Suppressor macrophage treated with lipopolysaccharide for 1 hour (primary cell): ENCODE data around the gene PRDM16.

Experiments used
- DNase-seq, 3 donors: peaks; one replicate each; pipeline ENCODE4 v3.0.0-alpha.2; 2020 to 2022

PRDM16 gene

DNA sequence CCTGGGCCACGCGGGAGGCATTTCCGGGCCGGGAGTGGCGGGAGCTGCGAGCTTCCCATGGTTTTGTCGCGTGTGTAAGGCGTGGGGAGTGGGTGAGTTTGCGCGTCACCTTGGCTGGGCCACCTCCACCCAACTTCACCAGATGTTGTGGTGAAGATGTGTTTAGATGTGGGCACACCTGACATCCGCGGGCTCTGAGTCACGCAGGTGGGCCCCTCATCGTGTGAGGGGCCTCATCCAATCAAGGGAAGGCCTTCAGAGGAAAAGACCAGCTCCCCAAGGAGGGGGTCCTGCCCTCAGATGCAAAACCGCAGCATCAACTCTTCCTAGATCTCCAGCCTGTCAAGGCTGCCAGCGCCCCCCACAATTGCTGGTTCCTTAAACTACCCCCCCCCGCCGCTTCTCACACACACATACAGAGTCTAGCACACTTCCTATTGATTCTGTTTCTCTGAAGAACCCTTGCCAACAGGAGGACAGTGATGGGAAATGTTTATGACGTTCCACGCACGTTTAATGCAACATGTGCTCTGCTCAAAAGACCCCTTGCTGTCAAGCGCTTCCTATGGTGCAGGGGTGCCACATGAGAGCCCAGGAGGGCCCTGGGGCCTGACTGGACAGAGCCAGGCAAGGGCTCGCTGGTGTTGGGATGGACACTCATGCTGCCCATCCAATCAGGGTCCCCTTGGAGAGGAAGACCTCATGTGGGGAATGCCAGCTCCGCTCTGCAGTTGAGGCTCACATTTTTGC lies 35.8 kb upstream of the PRDM16 start:
- no peak for DNase-seq

DNA sequence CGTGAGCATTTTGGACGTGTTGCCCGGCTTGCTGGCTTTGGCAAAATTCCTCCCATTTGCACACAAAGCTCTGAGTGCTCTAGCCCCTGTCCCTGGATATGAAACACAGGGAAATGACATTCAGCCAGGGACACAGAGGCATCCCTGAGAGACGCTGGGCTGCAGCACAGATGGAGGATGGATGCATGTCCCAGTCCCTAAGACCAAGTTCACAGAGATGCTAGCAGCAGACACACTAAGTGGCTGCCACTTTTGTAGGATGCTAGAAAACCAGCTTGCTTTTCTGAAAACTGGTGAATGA lies 35.3 kb upstream of the PRDM16 start:
- DNase-seq: no peak

DNA sequence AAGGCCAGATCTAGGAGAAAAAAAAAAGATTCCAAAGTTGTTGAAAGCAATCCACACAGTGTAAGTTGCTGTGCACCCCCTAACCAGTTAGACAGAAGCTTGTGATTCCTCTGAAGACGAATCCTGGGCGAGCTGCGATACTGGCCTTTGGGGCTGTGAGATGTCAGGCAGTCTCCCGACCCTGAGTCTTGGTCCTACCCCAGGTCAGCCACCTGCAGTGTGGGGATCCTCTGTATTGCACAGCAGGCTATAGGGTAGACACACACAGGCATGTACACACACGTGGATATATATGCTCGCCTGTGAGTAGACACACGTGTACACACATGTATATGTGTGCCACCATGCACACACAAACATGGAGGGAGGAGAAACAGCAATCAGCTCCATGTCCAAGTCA lies 34.8 kb upstream of the PRDM16 start:
- no peak for DNase-seq

DNA sequence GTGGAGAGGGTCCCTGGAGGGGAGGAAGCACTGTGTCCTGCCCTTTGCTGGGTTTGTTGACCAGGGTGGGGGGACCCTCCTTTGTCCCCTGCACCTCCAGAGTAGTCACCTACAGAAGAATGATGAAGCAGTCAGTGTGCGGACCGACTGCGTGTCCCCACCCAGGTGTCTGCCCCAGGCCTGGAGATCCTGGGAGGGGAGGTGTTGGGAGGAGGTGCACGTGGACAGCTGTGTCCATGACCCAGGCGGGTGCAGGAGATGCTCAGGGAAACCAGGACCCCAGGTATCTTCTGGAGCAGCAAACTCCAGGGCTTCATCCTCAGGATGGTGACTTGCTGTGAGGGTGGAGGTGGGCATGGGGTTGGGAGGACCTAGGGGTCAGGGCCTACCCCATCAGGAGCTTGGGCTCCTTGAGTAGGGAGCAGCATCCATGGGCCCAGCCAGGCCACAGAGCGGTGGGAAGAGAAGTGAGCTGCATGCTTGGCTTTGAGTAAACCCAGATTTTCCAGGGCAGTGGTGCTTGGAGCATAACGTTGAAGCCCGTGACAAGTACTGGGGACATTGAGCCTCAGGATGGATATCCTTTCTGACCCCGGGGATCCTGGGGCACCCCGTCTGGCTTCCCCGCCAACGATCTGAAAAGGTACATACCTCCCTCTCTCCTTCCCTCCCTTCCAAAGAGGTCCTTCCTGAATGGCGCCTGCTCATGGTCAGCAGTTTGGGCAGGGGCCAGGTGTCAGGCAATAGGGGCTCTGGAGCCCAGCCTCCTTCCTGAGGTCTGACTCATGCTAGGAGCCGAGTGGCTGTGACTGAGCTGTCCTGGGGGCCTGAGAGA lies 34.1 kb upstream of the PRDM16 start:
- no peak for DNase-seq

DNA sequence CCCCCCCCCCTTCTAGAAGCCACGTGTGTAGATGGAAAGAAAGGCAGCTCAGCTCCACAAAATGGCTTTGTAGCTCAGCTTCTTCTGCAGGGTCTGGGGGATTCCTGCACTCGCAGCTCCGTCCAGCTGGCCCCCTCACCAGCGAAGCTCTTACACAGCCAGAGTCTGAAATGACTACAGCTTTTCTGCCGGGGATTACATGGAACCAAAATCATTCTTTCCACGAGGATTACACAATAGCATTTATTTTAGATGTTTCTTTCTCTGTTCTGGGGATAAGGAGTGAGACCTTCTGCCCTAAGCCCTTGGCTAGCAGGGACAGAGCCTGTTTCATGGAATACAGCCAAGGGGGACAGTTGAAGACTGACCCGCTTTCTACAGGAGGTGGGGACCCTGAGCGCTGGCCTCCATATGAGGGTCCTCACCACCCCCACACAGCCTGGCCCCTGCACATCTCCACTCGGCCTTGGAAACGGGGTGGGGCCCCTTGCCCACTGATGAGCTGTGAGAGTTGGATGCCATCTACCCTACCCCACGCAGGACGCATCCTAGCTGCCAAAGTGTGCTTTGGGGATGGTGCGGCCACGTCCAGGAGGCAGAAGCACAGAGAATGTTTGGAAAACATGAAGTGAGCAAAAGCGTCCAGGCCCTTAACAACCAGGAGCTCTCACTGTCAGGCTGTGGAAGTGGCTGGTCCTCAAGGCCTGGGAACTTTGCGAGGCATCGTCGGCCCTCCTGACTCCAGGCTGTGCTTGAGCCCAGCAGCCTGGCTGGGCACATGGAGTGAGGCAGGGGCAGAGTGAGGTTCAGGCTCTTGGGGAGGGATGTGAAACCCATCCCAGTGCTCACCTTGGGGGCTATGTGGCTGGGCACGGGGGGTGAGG lies 33.2 kb upstream of the PRDM16 start:
- no peak for DNase-seq

DNA sequence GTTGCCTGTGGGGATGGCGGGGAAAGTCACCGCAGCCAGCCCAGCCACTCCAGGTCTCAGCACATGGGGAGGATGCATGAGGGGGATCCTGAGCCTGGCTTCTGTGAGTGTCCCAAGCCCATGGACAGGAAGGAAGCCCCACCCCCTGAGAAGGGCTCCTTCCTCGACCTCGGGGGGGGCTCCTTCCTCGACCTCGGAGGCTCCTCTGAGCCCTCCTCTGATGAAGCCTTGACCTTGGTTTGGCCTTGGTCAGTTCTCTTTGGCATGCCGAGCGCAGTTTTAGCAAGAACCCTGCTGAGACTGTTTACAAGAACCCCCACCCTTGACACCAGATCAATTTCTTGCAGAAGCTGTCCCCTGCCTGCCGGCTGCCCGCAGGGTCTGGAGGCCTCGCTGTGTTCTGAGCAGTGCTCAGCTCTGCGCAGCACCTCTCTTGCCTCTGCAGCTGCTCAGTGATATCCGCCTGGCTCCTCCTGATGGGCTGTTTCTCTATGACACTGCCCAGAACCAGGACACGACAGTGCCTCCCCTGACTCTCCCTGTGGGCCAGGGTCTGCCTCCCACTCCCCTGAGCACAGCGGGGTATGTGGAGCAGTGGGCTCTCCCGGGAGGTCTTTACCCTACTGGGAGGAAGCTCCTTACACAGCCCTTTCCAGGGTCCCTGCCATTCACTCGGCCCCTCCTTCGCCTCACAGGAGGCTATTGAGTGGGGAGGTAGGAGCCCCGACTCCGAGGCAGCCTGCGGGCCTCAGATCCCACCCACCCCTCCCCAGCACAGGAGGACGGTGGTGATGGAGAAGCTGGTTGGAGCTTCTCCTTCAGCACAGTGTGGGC lies 32.3 kb upstream of the PRDM16 start:
- DNase-seq: no peak

DNA sequence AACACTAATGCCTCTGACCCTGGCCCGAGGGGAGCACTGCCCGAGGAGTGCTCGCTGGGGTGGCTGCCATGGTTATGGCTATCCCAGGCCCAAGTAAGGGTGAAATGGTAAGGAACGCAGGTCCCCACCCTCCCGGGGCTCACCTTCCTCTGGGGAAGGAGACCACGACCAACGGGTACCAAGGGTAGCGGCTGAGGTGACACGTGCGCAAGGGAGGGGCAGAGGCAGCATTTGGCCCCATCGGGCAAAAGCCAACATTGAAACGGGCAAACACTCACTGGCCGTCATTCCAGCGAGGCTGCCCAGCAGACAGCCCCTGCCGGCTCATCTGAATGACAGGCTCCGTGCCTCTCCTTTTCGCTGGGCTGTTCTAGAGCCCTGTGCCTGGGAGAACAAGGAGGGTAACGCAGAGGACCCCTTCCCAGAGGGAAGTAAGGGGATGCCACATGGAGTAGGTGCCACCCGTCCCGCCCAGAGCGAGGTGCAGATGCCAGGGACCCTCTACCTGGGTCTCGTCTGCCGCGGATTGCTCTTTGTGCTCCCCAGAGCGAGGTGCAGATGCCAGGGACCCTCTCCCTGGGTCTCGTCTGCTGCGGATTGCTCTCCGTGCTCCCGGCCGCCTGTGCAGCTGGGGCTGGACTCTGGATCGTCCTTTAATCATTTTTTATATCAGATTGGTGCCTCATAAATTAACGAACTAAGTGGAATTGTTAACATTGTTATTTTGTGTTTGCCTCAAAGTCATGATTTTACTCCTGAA lies 31.5 kb upstream of the PRDM16 start:
- no peak for DNase-seq

DNA sequence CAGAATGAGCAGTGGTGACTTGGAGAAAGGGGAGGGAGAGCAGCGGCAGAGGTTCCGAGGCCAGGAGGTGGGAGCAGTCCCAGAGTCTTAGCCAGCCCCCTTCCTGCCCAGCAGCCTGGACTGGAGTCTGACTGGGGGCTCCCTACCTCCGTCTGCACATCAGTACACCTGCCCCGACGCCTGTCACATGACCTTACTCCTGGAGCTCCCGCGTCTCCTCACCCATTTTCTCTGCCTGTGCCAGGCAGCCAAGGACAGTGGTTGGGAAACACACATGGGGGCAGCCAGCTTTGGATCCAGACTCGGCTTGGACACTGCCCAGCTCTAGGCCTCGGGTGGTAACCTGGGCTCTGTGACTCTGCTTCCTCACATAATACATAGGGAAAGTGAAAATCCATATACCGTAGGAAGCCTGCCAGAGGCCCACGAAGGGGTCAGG lies 30.9 kb upstream of the PRDM16 start:
- DNase-seq: no peak

DNA sequence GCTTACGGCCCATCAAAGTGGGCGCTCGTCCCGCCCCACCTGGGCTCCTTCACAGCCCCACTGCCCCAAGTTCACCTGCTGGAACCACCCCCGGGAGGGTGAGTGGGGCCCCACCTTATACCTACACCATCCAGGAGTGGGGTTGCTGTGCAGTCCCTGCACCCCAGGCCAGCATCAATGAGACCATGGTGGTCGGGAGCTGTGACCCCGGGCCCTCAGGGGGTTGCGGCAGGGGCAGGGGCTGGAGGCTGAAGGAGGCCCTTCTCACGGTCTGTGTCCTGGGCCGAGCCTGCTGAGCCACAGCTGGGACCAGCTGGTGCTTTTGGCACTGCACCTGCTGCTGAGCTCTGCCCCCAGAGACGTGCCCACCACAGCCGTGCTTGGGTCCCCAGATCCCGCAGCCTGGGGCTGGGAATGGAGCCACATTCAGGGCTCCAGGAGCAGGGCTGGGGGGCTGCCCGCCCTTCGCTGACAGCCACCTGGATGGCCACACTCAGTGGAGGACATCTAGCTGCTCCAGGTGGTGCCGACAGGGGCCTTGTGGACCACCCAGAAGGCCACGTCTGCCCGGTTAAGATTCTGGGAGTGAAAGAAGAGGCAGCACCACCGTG lies 30.3 kb upstream of the PRDM16 start:
- DNase-seq: no peak

DNA sequence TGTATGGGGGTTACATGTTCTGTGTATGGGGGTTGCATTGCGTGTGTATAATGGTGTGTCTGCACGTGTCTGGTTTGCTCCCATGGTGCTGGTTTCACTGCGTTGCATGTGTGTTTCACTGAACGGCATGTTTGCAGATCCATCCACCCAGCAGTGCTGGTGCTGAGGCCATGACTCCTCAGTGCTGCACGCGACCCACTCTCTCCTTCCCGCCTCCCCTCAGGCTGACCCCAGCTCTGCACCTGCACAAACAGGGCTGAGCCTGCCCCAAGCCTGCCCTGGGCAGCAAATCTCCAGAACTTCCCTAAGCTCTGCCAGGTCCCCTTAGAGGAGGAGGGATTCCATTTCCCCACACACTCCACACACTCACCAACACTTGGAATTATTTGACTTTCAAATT lies 29.0 kb upstream of the PRDM16 start:
- DNase-seq: no peak

DNA sequence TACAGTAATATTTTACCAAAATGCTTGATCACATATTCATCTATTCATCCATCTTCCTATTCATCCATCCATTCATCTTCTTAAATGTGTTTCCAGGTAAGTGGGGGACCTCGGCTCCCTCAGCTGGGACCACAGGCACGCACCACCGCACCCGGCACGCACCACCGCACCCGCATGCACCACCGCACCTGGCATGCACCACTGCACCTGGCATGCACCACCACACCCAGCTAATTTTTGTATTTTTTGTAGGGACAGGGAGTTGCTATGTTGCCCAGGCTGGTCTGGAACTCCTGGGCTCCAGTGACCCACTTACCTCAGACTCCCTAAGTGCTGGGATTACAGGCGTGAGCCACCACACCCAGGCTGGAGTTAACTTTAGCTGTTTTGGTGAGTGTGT lies 26.5 kb upstream of the PRDM16 start:
- DNase-seq: no peak

DNA sequence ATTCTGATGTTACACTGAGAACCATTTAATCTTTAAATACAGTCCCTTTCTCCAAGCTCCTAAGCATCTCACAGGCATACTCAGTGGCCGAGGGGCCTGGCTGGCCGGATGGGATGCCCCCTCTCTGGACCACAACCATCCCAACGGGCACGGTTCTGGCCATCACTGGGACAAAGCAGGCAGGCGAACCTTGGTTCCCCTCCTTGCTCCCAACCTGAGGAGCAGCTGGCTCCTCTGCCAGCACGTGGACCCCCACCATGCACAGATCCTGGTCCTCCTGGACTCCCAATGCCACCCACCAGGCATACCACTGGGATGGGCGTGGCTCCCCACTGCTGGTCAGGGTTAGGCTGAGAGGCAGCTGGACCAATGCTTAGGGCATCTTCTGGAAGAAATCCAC lies 19.8 kb upstream of the PRDM16 start:
- no peak for DNase-seq

DNA sequence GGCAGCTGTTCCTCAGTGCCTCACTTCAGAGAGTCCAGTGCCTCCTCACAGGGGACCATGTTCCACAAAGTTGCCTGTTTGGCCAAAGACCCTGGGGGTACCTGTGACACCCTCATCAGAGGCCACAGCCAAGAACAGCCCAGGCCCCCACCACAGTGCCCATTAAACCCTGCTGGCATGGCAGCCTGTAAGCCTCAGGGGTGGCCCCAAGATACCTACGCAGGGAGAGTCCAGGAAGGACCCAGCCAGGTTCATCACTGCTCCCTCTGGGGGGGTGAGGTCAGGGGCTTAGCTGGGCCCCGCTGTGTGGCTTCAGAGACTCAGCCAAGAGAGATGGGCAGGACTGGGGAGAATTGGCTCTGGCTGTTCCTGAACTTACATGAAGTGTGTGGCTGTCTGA lies 19.1 kb upstream of the PRDM16 start:
- DNase-seq: no peak

DNA sequence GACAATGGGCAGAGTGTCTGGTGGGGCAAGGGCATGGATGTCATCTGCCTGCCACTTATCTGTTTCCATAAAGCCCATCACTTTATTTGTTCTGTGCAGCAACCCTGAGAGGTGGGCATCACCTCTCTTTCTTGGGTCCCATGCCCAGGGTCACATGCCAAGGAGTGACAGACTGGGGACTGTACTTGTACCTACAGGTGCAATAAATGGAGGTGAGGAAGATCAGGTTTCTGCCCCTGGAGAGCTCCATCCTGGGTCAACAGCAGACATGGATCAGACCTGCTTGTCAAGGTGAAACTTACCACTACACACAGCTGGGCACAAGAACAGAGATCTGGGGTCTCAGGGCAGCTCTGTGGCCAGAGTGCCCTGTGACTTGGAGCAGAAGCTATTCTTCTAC lies 18.4 kb upstream of the PRDM16 start:
- no peak for DNase-seq

DNA sequence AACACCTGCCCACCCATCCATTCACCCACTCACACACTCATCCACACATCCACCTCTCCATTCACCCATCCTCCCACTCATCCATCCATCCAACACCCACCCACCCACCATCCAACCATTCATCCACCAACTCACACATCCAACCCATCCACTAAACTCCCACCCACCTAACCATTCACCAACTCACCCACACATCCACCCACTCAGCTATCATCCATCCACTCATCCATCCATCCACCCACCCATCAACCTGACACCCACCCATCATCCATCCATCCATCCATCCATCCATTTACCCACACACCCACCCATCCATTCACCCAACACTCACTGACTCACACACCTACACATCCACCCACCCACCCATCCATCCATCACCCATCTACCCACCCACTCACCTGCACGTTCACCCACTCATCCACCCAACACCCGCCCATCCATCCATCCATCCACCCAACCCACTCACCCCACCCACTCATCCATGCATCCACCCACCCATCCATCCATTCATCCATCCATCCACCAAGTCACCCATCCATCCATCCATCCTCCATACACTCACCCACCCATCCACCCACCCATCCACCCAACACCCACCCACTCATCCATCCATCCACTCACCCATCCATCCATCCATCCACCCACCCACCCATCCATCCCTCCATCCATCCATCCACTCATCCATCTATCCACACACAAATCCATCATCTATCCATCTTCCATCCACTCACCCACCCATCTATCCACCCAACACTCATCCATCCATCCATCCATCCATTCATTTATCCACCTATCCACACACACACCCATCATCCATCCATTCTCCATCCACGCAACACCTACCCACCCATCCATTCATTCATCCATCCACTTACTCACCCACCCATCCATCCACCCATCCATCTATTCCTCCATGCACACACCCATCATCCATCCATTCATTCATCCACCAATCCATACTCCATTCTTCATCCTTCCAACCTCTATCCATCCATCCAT lies 17.4 kb upstream of the PRDM16 start:
- no peak for DNase-seq

DNA sequence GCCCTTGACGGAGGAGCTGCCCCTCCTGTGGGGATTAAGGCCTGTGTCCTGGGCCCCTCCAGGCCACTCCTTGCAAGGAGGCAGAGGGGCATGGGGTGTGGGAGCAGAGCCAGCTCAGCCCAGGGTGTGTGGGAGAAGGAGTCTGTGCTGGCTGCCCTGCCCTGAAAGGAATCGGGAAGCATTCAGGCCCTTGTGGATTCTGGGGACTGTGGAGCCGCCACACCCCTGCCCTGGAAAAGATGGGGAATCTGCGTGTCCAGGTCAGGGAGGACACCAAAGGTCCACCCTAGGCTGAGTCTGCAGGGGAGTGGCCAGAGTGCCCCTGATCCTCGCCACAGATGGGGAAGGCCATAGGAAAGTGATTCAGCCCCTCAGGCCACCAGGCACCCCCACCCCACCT lies 16.5 kb upstream of the PRDM16 start:
- DNase-seq: no peak

DNA sequence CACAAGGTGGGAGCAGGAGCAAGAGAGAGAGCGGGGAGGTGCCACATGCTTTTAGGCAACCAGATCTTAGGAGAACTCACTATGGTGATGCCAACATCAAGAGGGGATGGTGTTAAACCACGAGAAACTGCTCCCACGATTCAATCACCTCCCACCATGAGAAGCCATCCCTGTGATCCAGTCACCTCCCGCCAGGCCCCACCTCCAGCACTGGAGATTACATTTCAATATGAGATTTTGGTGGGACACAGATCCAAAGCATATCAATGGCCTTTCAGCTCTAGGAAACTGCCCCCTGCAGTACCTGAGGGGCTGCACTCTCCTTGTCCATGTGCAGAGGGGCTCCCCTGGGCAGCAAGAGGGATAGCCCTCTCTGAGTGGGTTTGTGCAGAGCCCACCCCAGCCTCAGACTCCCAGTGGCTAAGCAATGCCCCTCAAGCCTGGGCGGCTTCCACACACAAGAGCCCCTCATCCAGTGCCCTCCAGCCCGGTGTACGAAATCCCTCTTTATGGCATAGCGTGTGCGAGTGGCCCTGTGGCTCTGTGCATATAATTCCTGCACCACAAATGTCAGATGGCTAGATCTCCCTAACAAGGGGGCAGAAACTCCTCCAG lies 15.5 kb upstream of the PRDM16 start:
- no peak for DNase-seq

DNA sequence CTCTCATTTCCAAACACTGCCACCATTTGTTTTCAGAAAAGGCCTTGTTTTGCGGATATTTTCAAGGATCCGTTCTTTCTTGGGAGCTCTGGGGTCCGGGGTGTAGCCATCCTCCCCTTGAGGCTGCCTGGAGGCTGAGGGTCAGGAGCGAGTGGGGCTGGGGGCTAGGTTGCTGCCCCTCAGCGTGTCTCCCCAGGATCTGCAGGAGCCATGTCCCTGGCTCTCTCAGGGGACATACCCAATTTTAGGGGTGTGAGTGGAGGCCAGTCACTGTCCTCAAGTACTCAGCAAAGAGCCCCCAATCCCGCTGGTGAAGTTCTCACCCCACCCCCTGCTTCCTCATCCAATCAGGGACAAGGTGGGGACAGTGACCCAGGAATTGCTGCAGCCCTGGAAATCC lies 15.0 kb upstream of the PRDM16 start:
- DNase-seq: no peak

DNA sequence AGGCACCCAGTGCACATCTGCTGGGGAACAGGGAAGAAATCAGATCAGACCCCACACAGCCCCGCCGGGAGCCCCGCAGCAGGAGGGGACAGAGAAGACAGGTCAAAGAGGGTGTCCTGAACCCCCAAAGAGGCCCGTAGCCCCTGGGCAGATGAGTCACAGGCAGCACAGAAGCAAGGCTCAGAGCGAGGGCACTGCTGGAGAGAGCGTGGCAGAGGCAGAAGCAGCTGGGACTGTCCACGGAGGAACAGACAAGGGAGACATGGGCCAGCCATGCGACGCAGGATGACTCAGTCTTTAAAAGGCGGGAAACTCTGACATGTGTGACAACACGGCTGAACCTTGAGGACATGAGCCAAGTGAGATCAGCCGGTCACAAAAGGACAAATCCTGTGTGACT lies 14.5 kb upstream of the PRDM16 start:
- DNase-seq: no peak

DNA sequence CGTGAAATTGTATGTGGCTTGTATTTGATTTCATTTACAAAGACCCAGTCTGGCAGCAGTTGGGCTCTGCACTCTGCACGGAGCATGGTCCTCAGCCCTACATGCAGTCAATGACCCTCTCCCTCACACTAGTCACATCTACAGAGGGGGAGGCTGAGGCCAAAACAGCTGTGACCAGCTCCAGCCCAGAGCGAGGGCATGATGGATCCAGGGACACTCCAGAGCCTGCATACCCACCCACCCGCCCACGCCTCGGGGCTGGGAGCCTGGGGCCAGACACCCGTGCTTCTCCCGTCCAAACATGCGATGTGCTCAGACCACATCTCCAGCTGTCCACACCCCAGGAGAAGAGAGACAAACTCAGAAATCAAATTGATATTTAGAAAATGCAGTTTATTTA lies 14.0 kb upstream of the PRDM16 start:
- no peak for DNase-seq
